HG03432 (cell line): ENCODE results near the gene MAMDC2.
"Not testable (repeated sequence)": the region's sequence is repeated elsewhere in the genome, so short reads cannot be mapped to it uniquely, and the experiment has no call there.

ENCODE experiments used
- ATAC-seq: cut with Tn5 transposase; IDR thresholded peaks from one replicate; pipeline ENCODE4 v1.9.1; 2021; ENCODE audit warnings: mild to moderate bottlenecking, moderate library complexity; ENCODE audit not compliant: unreplicated experiment

MAMDC2 gene

GRCh38 chr9:70172532-70172931, 128.9 kb downstream of the MAMDC2 start:
- no peak for ATAC-seq

- no peak for ATAC-seq
Measured at GRCh38 chr9:70177121-70177520, 133.5 kb downstream of the MAMDC2 start.

GRCh38 chr9:70192707-70193106, 149.1 kb downstream of the MAMDC2 start:
- ATAC-seq: no peak

GRCh38 chr9:70195456-70195855, 151.8 kb downstream of the MAMDC2 start:
- ATAC-seq: no peak

- no peak for ATAC-seq
Measured at GRCh38 chr9:70197216-70198044, 153.8 kb downstream of the MAMDC2 start.

GRCh38 chr9:70204743-70205142, 161.1 kb downstream of the MAMDC2 start:
- not testable (repeated sequence) for ATAC-seq

- no peak for ATAC-seq
Measured at GRCh38 chr9:70205366-70206020, 161.8 kb downstream of the MAMDC2 start.

GRCh38 chr9:70217029-70217428, 173.4 kb downstream of the MAMDC2 start:
- no peak for ATAC-seq

GRCh38 chr9:70218767-70219166, 175.1 kb downstream of the MAMDC2 start:
- ATAC-seq: no peak

- no peak for ATAC-seq
Measured at GRCh38 chr9:70220216-70220615, 176.6 kb downstream of the MAMDC2 start.

GRCh38 chr9:70222354-70222753, 178.7 kb downstream of the MAMDC2 start:
- ATAC-seq: no peak

- no peak for ATAC-seq
Measured at GRCh38 chr9:70228118-70228517, 184.5 kb downstream of the MAMDC2 start.

- no peak for ATAC-seq
Measured at GRCh38 chr9:70228611-70229010, 185.0 kb downstream of the MAMDC2 start.

- no peak for ATAC-seq
Measured at GRCh38 chr9:70229026-70229425, 185.4 kb downstream of the MAMDC2 start.

- ATAC-seq: no peak
Measured at GRCh38 chr9:70229579-70229978, 185.9 kb downstream of the MAMDC2 start.

- ATAC-seq: no peak
Measured at GRCh38 chr9:70232476-70232875, 188.8 kb downstream of the MAMDC2 start.

- not testable (repeated sequence) for ATAC-seq
Measured at GRCh38 chr9:70234208-70234607, 190.6 kb downstream of the MAMDC2 start.

GRCh38 chr9:70245952-70246351, 202.3 kb downstream of the MAMDC2 start:
- not testable (repeated sequence) for ATAC-seq

- ATAC-seq: no peak
Measured at GRCh38 chr9:70250221-70250620, 206.6 kb downstream of the MAMDC2 start.

- no peak for ATAC-seq
Measured at GRCh38 chr9:70255486-70255885, 211.8 kb downstream of the MAMDC2 start.

GRCh38 chr9:70256123-70256551, 212.5 kb downstream of the MAMDC2 start:
- no peak for ATAC-seq

GRCh38 chr9:70257502-70257901, 213.9 kb downstream of the MAMDC2 start:
- ATAC-seq: no peak
